SK-N-SH (cell line): Measurements from ENCODE around the gene KSR2. TPM values are rescaled to one million over a fixed set of nuclear protein-coding genes. Genes with fewer than 3 reads are reported as not detected.

Source experiments
- CTCF ChIA-PET: fragments of 300-600, 350-600 bp; formaldehyde crosslinking; extraction: SDS; loops from one replicate; lab custom pipeline; 2021; lab: Yijun Ruan, JAX
- POLR2A ChIA-PET: fragments of 350-600 bp; sonication (Branson Sonifier 250); formaldehyde crosslinking; extraction: SDS; loops from one replicate; lab custom pipeline; 2020; ENCODE audit warnings: antibody characterized with exemption, inconsistent platforms; lab: Yijun Ruan, JAX
- DNase-seq: peaks from one replicate; pipeline ENCODE4 v3.0.0; 2012
- H2AFZ ChIP-seq: fragments of 200-600 bp; sonication (generic); 2 replicates; pipeline ENCODE4 v1.8.1; 2016; ENCODE audit warnings: antibody characterized with exemption, mild to moderate bottlenecking, low read depth
- H3F3A ChIP-seq: fragments of 200-600 bp; sonication (generic); replicated peaks from 2 replicates; pipeline ENCODE3; 2016; ENCODE audit warnings: antibody characterized with exemption, mild to moderate bottlenecking; ENCODE audit not compliant: insufficient read depth
- H3K27ac ChIP-seq, 2 experiments: fragments of 200-500 bp in 1 of 2; fragments of 200-600 bp in 1 of 2; sonication (Bioruptor generic) in 1 of 2; sonication (generic), shearing (Covaris generic) in 1 of 2; 2 replicates each; pipeline versions ENCODE4 v1.5.1 to v1.6.1; 2014 to 2016; ENCODE audit warnings: low read depth in 2 of 2, inconsistent platforms in 1 of 2, low read length in 1 of 2, mild to moderate bottlenecking in 1 of 2, mixed read lengths in 1 of 2
- H3K27me3 ChIP-seq: fragments of 200-600 bp; sonication (generic), shearing (Covaris generic); 2 replicates; pipeline ENCODE4 v1.6.1; 2016; ENCODE audit warnings: mixed run types; ENCODE audit not compliant: insufficient read depth
- H3K36me3 ChIP-seq, 2 experiments: fragments of 200-500 bp in 1 of 2; fragments of 200-600 bp in 1 of 2; sonication (Bioruptor generic) in 1 of 2; sonication (generic) in 1 of 2; replicated peaks in 1 of 2; 2 replicates each; pipeline versions ENCODE3 to v1.5.1; 2014 to 2016; ENCODE audit warnings: low read length in 1 of 2, mild to moderate bottlenecking in 1 of 2; ENCODE audit not compliant: insufficient read depth in 2 of 2, control insufficient read depth in 1 of 2
- H3K4me1 ChIP-seq, 2 experiments: fragments of 200-500 bp in 1 of 2; fragments of 200-600 bp in 1 of 2; sonication (Bioruptor generic) in 1 of 2; sonication (generic), shearing (Covaris generic) in 1 of 2; 2 replicates each; pipeline versions ENCODE4 v1.5.1 to v1.6.1; 2014 to 2016; ENCODE audit warnings: low read depth in 1 of 2, low read length in 1 of 2, mixed run types in 1 of 2; ENCODE audit not compliant: insufficient read depth in 2 of 2, control insufficient read depth in 1 of 2
- H3K4me2 ChIP-seq: fragments of 200-600 bp; sonication (generic), shearing (Covaris generic); 2 replicates; pipeline ENCODE4 v1.6.1; 2017; ENCODE audit warnings: mixed run types
- H3K4me3 ChIP-seq, 2 experiments: fragments of 200-500 bp in 1 of 2; fragments of 200-600 bp in 1 of 2; sonication (Bioruptor generic) in 1 of 2; sonication (generic), shearing (Covaris generic) in 1 of 2; 2 replicates each; pipeline versions ENCODE4 v1.5.1 to v1.8.1; 2014 to 2016; ENCODE audit warnings: low read depth in 2 of 2, inconsistent platforms in 1 of 2, low read length in 1 of 2, mild to moderate bottlenecking in 1 of 2, mixed read lengths in 1 of 2, moderate library complexity in 1 of 2
- H3K79me2 ChIP-seq: fragments of 200-600 bp; sonication (generic); 2 replicates; pipeline ENCODE4 v1.8.1; 2017; ENCODE audit warnings: mild to moderate bottlenecking; ENCODE audit not compliant: insufficient read depth
- H3K9ac ChIP-seq: fragments of 200-600 bp; sonication (generic); 2 replicates; pipeline ENCODE4 v1.6.1; 2017; ENCODE audit warnings: mixed run types
- H3K9me2 ChIP-seq: fragments of 200-600 bp; sonication (generic); 2 replicates; pipeline ENCODE4 v1.6.1; 2017; ENCODE audit warnings: mixed run types
- H3K9me3 ChIP-seq: fragments of 200-600 bp; sonication (generic); 2 replicates; pipeline ENCODE4 v1.6.1; 2017; ENCODE audit warnings: mixed run types, mild to moderate bottlenecking, moderate library complexity
- H4K20me1 ChIP-seq: fragments of 200-600 bp; sonication (generic); 2 replicates; pipeline ENCODE4 v1.6.1; 2017; ENCODE audit warnings: mild to moderate bottlenecking, mixed run types; ENCODE audit not compliant: insufficient read depth
- EZH2phosphoT487 ChIP-seq: fragments of 200-600 bp; sonication (generic); IDR thresholded peaks from 2 replicates; pipeline ENCODE4 v1.6.1; 2017; ENCODE audit warnings: low read depth, mixed run types, mild to moderate bottlenecking, antibody characterized with exemption, moderate library complexity, borderline replicate concordance
- FOSL2 ChIP-seq: IDR thresholded peaks from 2 replicates; pipeline ENCODE4 v1.4.0; 2012; ENCODE audit warnings: low read depth, mild to moderate bottlenecking, moderate library complexity, borderline replicate concordance
- FOXJ3 ChIP-seq: sonication (generic); formaldehyde crosslinking; IDR thresholded peaks from 2 replicates; pipeline ENCODE4 v1.5.1; 2020; ENCODE audit warnings: mild to moderate bottlenecking, missing genetic modification reagents
- FOXM1 ChIP-seq: IDR thresholded peaks from 2 replicates; pipeline ENCODE4 v1.4.0; 2012; ENCODE audit warnings: low read depth, mild to moderate bottlenecking
- GATA2 ChIP-seq: sonication (generic); formaldehyde crosslinking; IDR thresholded peaks from 2 replicates; pipeline ENCODE4 v1.5.0; 2020; ENCODE audit warnings: mild to moderate bottlenecking, missing genetic modification reagents
- MEF2A ChIP-seq: IDR thresholded peaks from 2 replicates; pipeline ENCODE4 v1.4.0; 2012; ENCODE audit warnings: low read depth, borderline replicate concordance
- MXI1 ChIP-seq: IDR thresholded peaks from 2 replicates; pipeline ENCODE4 v1.6.1; 2012; ENCODE audit warnings: mild to moderate bottlenecking, low read depth, low read length, improper control_type of control experiment
- RAD21 ChIP-seq: IDR thresholded peaks from 2 replicates; pipeline ENCODE4 v1.6.1; 2012; ENCODE audit warnings: mild to moderate bottlenecking, low read length
- RFX5 ChIP-seq: IDR thresholded peaks from 2 replicates; pipeline ENCODE4 v1.6.1; 2012; ENCODE audit warnings: mild to moderate bottlenecking, improper control_type of control experiment, low read length
- RXRA ChIP-seq: IDR thresholded peaks from 2 replicates; pipeline ENCODE4 v1.4.0; 2012; ENCODE audit warnings: low read depth, mild to moderate bottlenecking, borderline replicate concordance
- SIN3A ChIP-seq: IDR thresholded peaks from 2 replicates; pipeline ENCODE4 v1.6.1; 2012; ENCODE audit warnings: low read depth, mild to moderate bottlenecking, low read length, moderate library complexity, borderline replicate concordance
- YY1 ChIP-seq: IDR thresholded peaks from 2 replicates; pipeline ENCODE4 v1.4.0; 2012; ENCODE audit warnings: low read depth, mild to moderate bottlenecking
- WGBS: methylation state at CpG from one replicate; pipeline ENCODE4 v1.1.6; 2017; ENCODE audit warnings: low lambda C conversion rate; 5-methylcytosine and 5-hydroxymethylcytosine counted together
- polyA plus RNA-seq, 3 experiments: library from polyadenylated mRNA; depleted of rRNA; stranded (reverse); fragments of >200 nt; gene quantifications; 2 replicates each; pipeline ENCODE4 v1.2.3, GENCODE V29; 2012
- TF ChIP-seq, protein P1 (sequence below): IDR thresholded peaks from 2 replicates; pipeline ENCODE4 v1.4.0; 2012; ENCODE audit warnings: low read depth, borderline replicate concordance
- TF ChIP-seq, protein P2 (sequence below): fragments of 200-600 bp; sonication (generic); IDR thresholded peaks from 2 replicates; pipeline ENCODE4 v1.6.1; 2017; ENCODE audit warnings: antibody characterized with exemption, mild to moderate bottlenecking, moderate library complexity
- TF ChIP-seq, protein P3 (sequence below): IDR thresholded peaks from 2 replicates; pipeline ENCODE4 v1.4.0; 2012; ENCODE audit warnings: low read depth
- TF ChIP-seq, protein P4 (sequence below): IDR thresholded peaks from 2 replicates; pipeline ENCODE4 v1.4.0; 2012; ENCODE audit warnings: low read depth, borderline replicate concordance

The KSR2 gene
- polyA plus RNA-seq, 1 of the 3 experiments (the other 2 are of a cell fraction) = 0.12 TPM

DNA sequence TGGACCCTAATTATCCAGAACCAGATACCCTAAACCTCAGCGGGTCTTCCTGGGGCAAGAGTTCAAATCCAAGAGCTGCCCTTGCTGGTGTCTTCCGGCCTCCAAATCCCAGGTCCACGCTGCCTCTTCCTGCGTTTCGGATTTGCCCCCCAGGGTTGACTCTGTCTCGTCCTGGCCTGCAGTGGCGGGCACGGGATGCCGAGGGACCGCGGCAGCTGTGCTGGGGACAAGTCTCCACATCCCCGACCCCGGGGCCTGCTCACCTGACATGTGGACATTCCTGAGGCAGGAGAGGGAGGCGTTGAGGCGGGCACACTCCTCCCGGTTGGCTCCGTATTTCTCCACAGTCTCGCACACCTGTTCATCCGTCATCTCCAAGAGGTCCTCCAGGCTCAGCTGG, 113.6 kb downstream of the KSR2 start (continued):
- TF ChIP-seq MXI1 (no peak), FOSL2 (no peak)
- TF ChIP-seq, protein P1, sequence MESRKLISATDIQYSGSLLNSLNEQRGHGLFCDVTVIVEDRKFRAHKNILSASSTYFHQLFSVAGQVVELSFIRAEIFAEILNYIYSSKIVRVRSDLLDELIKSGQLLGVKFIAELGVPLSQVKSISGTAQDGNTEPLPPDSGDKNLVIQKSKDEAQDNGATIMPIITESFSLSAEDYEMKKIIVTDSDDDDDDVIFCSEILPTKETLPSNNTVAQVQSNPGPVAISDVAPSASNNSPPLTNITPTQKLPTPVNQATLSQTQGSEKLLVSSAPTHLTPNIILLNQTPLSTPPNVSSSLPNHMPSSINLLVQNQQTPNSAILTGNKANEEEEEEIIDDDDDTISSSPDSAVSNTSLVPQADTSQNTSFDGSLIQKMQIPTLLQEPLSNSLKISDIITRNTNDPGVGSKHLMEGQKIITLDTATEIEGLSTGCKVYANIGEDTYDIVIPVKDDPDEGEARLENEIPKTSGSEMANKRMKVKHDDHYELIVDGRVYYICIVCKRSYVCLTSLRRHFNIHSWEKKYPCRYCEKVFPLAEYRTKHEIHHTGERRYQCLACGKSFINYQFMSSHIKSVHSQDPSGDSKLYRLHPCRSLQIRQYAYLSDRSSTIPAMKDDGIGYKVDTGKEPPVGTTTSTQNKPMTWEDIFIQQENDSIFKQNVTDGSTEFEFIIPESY = no peak

DNA sequence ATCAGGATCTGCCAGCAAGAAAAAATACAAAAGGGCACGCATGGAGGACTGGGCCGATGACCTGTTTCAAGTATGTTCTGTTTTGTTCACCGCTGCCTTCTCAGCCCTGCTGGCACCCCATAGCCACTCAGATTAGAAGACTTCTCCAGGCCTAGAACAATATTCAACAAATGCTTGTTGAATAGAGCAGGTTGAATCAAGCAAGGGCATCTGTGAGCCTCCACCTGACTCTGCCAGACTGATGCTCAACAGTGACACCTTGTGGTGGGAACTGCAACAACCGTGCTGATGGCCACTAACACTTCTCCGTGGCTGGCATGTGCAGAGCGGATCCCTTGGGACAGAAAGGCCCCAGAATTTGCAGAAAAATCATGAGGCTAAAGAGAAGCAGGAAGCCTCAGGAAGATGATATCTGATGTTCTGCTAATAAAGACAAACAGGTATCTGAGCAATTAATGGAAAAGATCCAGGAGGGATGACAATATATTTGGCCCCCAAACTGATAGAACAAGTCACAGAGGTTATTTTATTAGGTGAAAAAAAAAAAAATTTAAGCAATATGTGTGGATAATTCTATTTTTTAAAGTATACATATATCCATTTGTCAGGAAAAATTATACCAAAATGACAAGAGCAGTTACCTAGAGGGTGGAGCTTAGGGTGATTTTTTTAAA, 114.3 kb downstream of the KSR2 start:
- no peaks in the 10 kb centered on the region for H3K4me1 ChIP-seq
- H4K20me1 ChIP-seq = no peaks in the 10 kb centered on the region
- 71% methylated on average over 6 of the region's 6 CpGs for WGBS
- CTCF ChIA-PET = interaction anchor here (0.6 to 17.0 kb wide), 15 partner anchors 11 to 648 kb away, joined by 3 to 320 read pairs (median 4); no protein-coding TSS in a partner anchor
- no peaks in the 10 kb centered on the region for H3K27me3 ChIP-seq
- H3F3A ChIP-seq = peaks cover 4% of the 10 kb centered on the region
- H3K27ac ChIP-seq = no peak overlapping the region
- no peaks in the 10 kb centered on the region for H3K36me3 ChIP-seq
- no peaks in the 10 kb centered on the region for H3K9me2 ChIP-seq
- H3K9me3 ChIP-seq = no peaks in the 10 kb centered on the region
- DNase-seq = peak; percentile 75
- no peak overlapping the region for H3K4me2 ChIP-seq
- H3K4me3 ChIP-seq = peak overlapping the region in 1 of 2 experiments; percentile 46; a peak in 1 of 4 replicates
- no peak for TF ChIP-seq SIN3A
- TF ChIP-seq RAD21 = peak; percentile 46; the same call in 1 of the 2 replicates
- TF ChIP-seq, protein P2, sequence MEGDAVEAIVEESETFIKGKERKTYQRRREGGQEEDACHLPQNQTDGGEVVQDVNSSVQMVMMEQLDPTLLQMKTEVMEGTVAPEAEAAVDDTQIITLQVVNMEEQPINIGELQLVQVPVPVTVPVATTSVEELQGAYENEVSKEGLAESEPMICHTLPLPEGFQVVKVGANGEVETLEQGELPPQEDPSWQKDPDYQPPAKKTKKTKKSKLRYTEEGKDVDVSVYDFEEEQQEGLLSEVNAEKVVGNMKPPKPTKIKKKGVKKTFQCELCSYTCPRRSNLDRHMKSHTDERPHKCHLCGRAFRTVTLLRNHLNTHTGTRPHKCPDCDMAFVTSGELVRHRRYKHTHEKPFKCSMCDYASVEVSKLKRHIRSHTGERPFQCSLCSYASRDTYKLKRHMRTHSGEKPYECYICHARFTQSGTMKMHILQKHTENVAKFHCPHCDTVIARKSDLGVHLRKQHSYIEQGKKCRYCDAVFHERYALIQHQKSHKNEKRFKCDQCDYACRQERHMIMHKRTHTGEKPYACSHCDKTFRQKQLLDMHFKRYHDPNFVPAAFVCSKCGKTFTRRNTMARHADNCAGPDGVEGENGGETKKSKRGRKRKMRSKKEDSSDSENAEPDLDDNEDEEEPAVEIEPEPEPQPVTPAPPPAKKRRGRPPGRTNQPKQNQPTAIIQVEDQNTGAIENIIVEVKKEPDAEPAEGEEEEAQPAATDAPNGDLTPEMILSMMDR = peak; percentile 62
- H2AFZ ChIP-seq = no peak overlapping the region
- no peak overlapping the region for H3K9ac ChIP-seq
- POLR2A ChIA-PET = no interaction called here
- no peaks in the 10 kb centered on the region for H3K79me2 ChIP-seq

DNA sequence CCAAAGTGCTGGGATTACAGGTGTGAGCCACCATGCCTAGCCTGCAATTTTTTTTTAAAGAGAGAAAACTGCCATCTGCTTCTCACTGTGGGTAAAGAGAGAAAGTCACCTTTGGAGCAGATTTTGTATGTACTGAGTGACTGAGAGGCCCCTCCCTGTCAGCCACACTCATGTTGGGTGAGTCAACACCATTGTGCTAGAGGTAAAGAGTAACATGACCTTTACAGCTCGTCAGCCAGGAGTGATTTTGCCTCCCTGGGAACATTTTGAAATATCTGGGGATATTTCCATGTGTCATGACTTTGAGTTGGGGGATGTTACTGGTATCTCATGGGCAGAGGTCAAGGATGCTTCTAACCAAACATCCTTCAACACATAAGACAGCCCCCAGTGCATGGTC, 115.2 kb downstream of the KSR2 start:
- Histone ChIP-seq H3K9me3 (no peaks in the 10 kb centered on the region), H3K36me3 (no peaks in the 10 kb centered on the region), H3F3A (peaks cover 4% of the 10 kb centered on the region), H3K9me2 (no peaks in the 10 kb centered on the region), H3K27me3 (no peaks in the 10 kb centered on the region), H4K20me1 (no peaks in the 10 kb centered on the region), H3K4me3 (no peak overlapping the region), H3K9ac (no peak overlapping the region), H3K4me1 (no peaks in the 10 kb centered on the region), H3K27ac (no peak overlapping the region)
- ChIA-PET CTCF (interaction anchor here (1.0 to 17.0 kb wide), 4 partner anchors 486 to 638 kb away, joined by 3 to 320 read pairs (median 6); no protein-coding TSS in a partner anchor), POLR2A (no interaction called here)
- DNase-seq = no peak
- TF ChIP-seq, protein P3, sequence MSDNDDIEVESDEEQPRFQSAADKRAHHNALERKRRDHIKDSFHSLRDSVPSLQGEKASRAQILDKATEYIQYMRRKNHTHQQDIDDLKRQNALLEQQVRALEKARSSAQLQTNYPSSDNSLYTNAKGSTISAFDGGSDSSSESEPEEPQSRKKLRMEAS = no peak
- TF ChIP-seq, protein P4, sequence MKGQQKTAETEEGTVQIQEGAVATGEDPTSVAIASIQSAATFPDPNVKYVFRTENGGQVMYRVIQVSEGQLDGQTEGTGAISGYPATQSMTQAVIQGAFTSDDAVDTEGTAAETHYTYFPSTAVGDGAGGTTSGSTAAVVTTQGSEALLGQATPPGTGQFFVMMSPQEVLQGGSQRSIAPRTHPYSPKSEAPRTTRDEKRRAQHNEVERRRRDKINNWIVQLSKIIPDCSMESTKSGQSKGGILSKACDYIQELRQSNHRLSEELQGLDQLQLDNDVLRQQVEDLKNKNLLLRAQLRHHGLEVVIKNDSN = no peak
- TF ChIP-seq FOXM1 (no peak), FOXJ3 (CRISPR knock-in tag) (no peak), RXRA (no peak), RAD21 (no peak), FOSL2 (no peak), SIN3A (no peak), GATA2 (CRISPR knock-in tag) (no peak), YY1 (no peak), RFX5 (no peak), MEF2A (no peak), EZH2phosphoT487 (no peak)
- TF ChIP-seq, all 33 proteins: peak for 0
- WGBS = 8% methylated on average over 1 of the region's 1 CpG
- Histone ChIP-seq H2AFZ (no peak overlapping the region), H3K4me2 (no peak overlapping the region), H3K79me2 (no peaks in the 10 kb centered on the region)
